Neural cell (in vitro differentiated cells): ENCODE measurements around the gene GRK4. TPM values are rescaled to one million over a fixed set of nuclear protein-coding genes. Genes with fewer than 3 reads are reported as not detected.

ENCODE experiments used
- H2AFZ ChIP-seq: fragments of 200-600, 300-800 bp; sonication (generic), shearing (Covaris generic); 2 replicates; pipeline ENCODE4 v1.6.0; 2014; ENCODE audit warnings: low read depth, mild to moderate bottlenecking, antibody characterized with exemption, low read length, moderate library complexity
- H3F3A ChIP-seq: fragments of 200-600 bp; shearing (Covaris generic); 2 replicates; pipeline ENCODE4 v1.6.1; 2016; ENCODE audit warnings: mild to moderate bottlenecking, moderate library complexity, mixed read lengths, antibody characterized with exemption, low read length; ENCODE audit not compliant: insufficient read depth, poor library complexity, severe bottlenecking
- H3K27ac ChIP-seq: fragments of 200-600, 300-800 bp; sonication (generic), shearing (Covaris generic); 2 replicates; pipeline ENCODE4 v1.5.1; 2014; ENCODE audit warnings: mild to moderate bottlenecking, low read length, moderate library complexity
- H3K27me3 ChIP-seq: fragments of 300-800, 200-600 bp; sonication (generic), shearing (Covaris generic); 2 replicates; pipeline ENCODE4 v1.6.0; 2014; ENCODE audit warnings: mild to moderate bottlenecking, low read depth, low read length, moderate library complexity; ENCODE audit not compliant: insufficient read depth
- H3K36me3 ChIP-seq: fragments of 300-800, 200-600 bp; sonication (generic), shearing (Covaris generic); 2 replicates; pipeline ENCODE4 v1.5.1; 2014; ENCODE audit warnings: mild to moderate bottlenecking, antibody characterized with exemption, low read length, moderate library complexity; ENCODE audit not compliant: insufficient read depth
- H3K4me2 ChIP-seq: fragments of 300-800, 200-600 bp; sonication (generic), shearing (Covaris generic); 2 replicates; pipeline ENCODE4 v1.6.0; 2014; ENCODE audit warnings: mild to moderate bottlenecking, low read length
- H3K4me3 ChIP-seq: fragments of 300-800, 200-600 bp; sonication (generic), shearing (Covaris generic); 2 replicates; pipeline ENCODE4 v1.5.1; 2014; ENCODE audit warnings: mild to moderate bottlenecking, low read length, moderate library complexity
- H3K79me2 ChIP-seq: fragments of 200-600 bp; shearing (Covaris generic); replicated peaks from 2 replicates; pipeline ENCODE4 v1.6.0; 2014; ENCODE audit warnings: mild to moderate bottlenecking, low read length, moderate library complexity; ENCODE audit not compliant: insufficient read depth
- H3K9ac ChIP-seq: fragments of 300-800, 200-600 bp; sonication (generic), shearing (Covaris generic); 2 replicates; pipeline ENCODE4 v1.6.1; 2016; ENCODE audit warnings: mild to moderate bottlenecking, low read length, mixed read lengths
- H3K9me2 ChIP-seq: fragments of 200-600 bp; shearing (Covaris generic); 2 replicates; pipeline ENCODE4 v1.6.1; 2016; ENCODE audit warnings: mild to moderate bottlenecking, low read length, mixed read lengths; ENCODE audit not compliant: insufficient read depth
- H3K9me3 ChIP-seq: fragments of 200-600, 300-800 bp; sonication (generic), shearing (Covaris generic); 2 replicates; pipeline ENCODE4 v1.6.1; 2016; ENCODE audit warnings: mild to moderate bottlenecking, mixed run types, low read length, moderate library complexity, mixed read lengths
- H4K20me1 ChIP-seq: fragments of 200-600 bp; shearing (Covaris generic); 2 replicates; pipeline ENCODE4 v1.6.1; 2016; ENCODE audit warnings: mild to moderate bottlenecking, mixed run types; ENCODE audit not compliant: insufficient read depth
- CTCF ChIP-seq: fragments of 450-650 bp; IDR thresholded peaks from 2 replicates; pipeline ENCODE4 v1.5.1; 2014; ENCODE audit warnings: antibody characterized with exemption, mild to moderate bottlenecking, moderate library complexity; ENCODE audit not compliant: poor library complexity, severe bottlenecking
- EP300 ChIP-seq: fragments of 450-650 bp; conservative IDR thresholded peaks from 2 replicates; pipeline ENCODE4 v1.6.1; 2014; ENCODE audit warnings: antibody characterized with exemption, mild to moderate bottlenecking, moderate library complexity; ENCODE audit not compliant: poor library complexity, severe bottlenecking
- EZH2 ChIP-seq: fragments of 200-600, 300-800 bp; shearing (Covaris generic), sonication (generic); IDR thresholded peaks from 2 replicates; pipeline ENCODE4 v1.6.1; 2014; ENCODE audit warnings: antibody characterized with exemption, low read length, borderline replicate concordance, mild to moderate bottlenecking; ENCODE audit not compliant: insufficient read depth, poor library complexity, severe bottlenecking
- MXI1 ChIP-seq: fragments of 450-650 bp; conservative IDR thresholded peaks from 2 replicates; pipeline ENCODE4 v1.6.1; 2014; ENCODE audit warnings: antibody characterized with exemption, mild to moderate bottlenecking; ENCODE audit not compliant: poor library complexity, severe bottlenecking
- POLR2AphosphoS5 ChIP-seq: IDR thresholded peaks from 2 replicates; pipeline ENCODE4 v1.6.1; 2012
- RAD21 ChIP-seq: fragments of 450-650 bp; conservative IDR thresholded peaks from 2 replicates; pipeline ENCODE4 v1.6.1; 2014; ENCODE audit warnings: antibody characterized with exemption, mild to moderate bottlenecking, moderate library complexity
- REST ChIP-seq: IDR thresholded peaks from 2 replicates; pipeline ENCODE4 v1.6.1; 2012; ENCODE audit warnings: borderline replicate concordance
- SMC3 ChIP-seq: fragments of 450-650 bp; conservative IDR thresholded peaks from 2 replicates; pipeline ENCODE4 v1.6.1; 2014; ENCODE audit warnings: antibody characterized with exemption, mild to moderate bottlenecking, moderate library complexity; ENCODE audit not compliant: poor library complexity
- TAF1 ChIP-seq: IDR thresholded peaks from 2 replicates; pipeline ENCODE4 v1.6.1; 2012; ENCODE audit warnings: low read depth
- polyA plus RNA-seq: library from polyadenylated mRNA; depleted of rRNA; stranded (reverse); fragments of >200 nt; gene quantifications from 2 replicates; pipeline ENCODE4 v1.2.3, GENCODE V29; 2014

Gene GRK4
- polyA plus RNA-seq, 1 donor from 2014 or later = 17.4 TPM

- H2AFZ ChIP-seq = no peak overlapping the region
- no peaks in the 10 kb centered on the region for H3K9me3 ChIP-seq
- no peaks in the 10 kb centered on the region for H3K9me2 ChIP-seq
- no peaks in the 10 kb centered on the region for H3F3A ChIP-seq
- no peaks in the 10 kb centered on the region for H3K27me3 ChIP-seq
- H4K20me1 ChIP-seq = no peaks in the 10 kb centered on the region
- H3K27ac ChIP-seq = no peak overlapping the region
- no peak overlapping the region for H3K9ac ChIP-seq
- H3K79me2 ChIP-seq = no peaks in the 10 kb centered on the region
- H3K36me3 ChIP-seq = no peaks in the 10 kb centered on the region
- TF ChIP-seq POLR2AphosphoS5 = no peak
- TF ChIP-seq MXI1 = no peak
- no peak for TF ChIP-seq RAD21
- no peak for TF ChIP-seq EZH2
- TF ChIP-seq REST = no peak
- TF ChIP-seq TAF1 = no peak
- no peak for TF ChIP-seq CTCF
- H3K4me2 ChIP-seq = no peak overlapping the region
- no peak overlapping the region for H3K4me3 ChIP-seq
Measured at GRCh38 chr4:3026540-3026939, 63.2 kb downstream of the GRK4 start.

GRCh38 chr4:3029464-3029863, 66.1 kb downstream of the GRK4 start:
- no peaks in the 10 kb centered on the region for H3K9me2 ChIP-seq
- H3K27me3 ChIP-seq = no peaks in the 10 kb centered on the region
- H3F3A ChIP-seq = no peaks in the 10 kb centered on the region
- H3K9ac ChIP-seq = no peak overlapping the region
- H3K4me2 ChIP-seq = no peak overlapping the region
- H4K20me1 ChIP-seq = no peaks in the 10 kb centered on the region
- H3K9me3 ChIP-seq = no peaks in the 10 kb centered on the region
- H3K36me3 ChIP-seq = no peaks in the 10 kb centered on the region
- no peak overlapping the region for H3K27ac ChIP-seq
- TF ChIP-seq SMC3 (no peak), POLR2AphosphoS5 (no peak), MXI1 (no peak), EP300 (no peak)
- H3K4me3 ChIP-seq = no peak overlapping the region
- H2AFZ ChIP-seq = no peak overlapping the region
- H3K79me2 ChIP-seq = no peaks in the 10 kb centered on the region
